Measurements from ENCODE around the gene SYT11. TPM values are rescaled to one million over a fixed set of nuclear protein-coding genes. Genes with fewer than 3 reads are reported as not detected.

SYT11 gene
- total RNA-seq, 1 experiment from 2014 or later, result 6.1 TPM

DNA sequence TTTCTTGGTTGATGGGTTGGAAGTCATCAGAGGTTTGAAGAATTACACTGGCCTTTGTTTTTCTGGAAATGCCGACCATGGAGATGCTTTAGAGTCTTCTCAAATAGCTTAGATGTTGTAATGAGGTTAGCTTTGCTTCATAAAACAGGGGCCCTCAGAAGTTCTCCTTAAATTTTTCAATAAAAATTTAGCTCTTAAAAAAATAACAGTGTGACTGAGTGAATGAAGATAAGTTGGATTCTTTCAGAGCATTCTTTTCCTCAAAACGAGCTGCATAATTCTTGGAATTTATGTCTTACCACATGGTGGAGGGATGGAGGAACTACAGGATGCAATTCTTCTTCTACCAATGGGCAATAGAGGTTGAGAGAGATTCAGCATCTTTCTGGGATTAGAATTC, 23.4 kb downstream of the SYT11 start:
- Mint-ChIP-seq H3K27me3 (ENCODE audit: low read depth) (no peaks in the 10 kb centered on the region), H3K4me3 (no peak overlapping the region), H3K36me3 (no peaks in the 10 kb centered on the region), H3K4me1 (0 out of 2 replicates have a peak, but pooled peaks cover 5% of the 10 kb centered on the region), H3K9me3 (no peaks in the 10 kb centered on the region), H3K27ac (no peak overlapping the region)
- ATAC-seq (no peak), DNase-seq (ENCODE audit: low spot score) (no peak)
- no peak for TF ChIP-seq ELF4 (CRISPR knock-in tag; IDR thresholded peaks at IDR 0.05; ENCODE audit: low read depth)
- no peak for TF ChIP-seq ZBTB21 (CRISPR knock-in tag; IDR thresholded peaks at IDR 0.05; ENCODE audit: borderline replicate concordance)
- TF ChIP-seq, protein P1, sequence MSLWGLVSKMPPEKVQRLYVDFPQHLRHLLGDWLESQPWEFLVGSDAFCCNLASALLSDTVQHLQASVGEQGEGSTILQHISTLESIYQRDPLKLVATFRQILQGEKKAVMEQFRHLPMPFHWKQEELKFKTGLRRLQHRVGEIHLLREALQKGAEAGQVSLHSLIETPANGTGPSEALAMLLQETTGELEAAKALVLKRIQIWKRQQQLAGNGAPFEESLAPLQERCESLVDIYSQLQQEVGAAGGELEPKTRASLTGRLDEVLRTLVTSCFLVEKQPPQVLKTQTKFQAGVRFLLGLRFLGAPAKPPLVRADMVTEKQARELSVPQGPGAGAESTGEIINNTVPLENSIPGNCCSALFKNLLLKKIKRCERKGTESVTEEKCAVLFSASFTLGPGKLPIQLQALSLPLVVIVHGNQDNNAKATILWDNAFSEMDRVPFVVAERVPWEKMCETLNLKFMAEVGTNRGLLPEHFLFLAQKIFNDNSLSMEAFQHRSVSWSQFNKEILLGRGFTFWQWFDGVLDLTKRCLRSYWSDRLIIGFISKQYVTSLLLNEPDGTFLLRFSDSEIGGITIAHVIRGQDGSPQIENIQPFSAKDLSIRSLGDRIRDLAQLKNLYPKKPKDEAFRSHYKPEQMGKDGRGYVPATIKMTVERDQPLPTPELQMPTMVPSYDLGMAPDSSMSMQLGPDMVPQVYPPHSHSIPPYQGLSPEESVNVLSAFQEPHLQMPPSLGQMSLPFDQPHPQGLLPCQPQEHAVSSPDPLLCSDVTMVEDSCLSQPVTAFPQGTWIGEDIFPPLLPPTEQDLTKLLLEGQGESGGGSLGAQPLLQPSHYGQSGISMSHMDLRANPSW (CRISPR knock-in tag; conservative IDR thresholded peaks at IDR 0.05; ENCODE audit: low read depth), result no peak
- TF ChIP-seq JUN (CRISPR knock-in tag; IDR thresholded peaks at IDR 0.05), result no peak
- TF ChIP-seq TP53 (CRISPR knock-in tag; IDR thresholded peaks at IDR 0.05), result no peak
- no peak for TF ChIP-seq FOXK1 (CRISPR knock-in tag; IDR thresholded peaks at IDR 0.05)
- TF ChIP-seq CREB1 (CRISPR knock-in tag; IDR thresholded peaks at IDR 0.05), result no peak
- TF ChIP-seq, protein P2, sequence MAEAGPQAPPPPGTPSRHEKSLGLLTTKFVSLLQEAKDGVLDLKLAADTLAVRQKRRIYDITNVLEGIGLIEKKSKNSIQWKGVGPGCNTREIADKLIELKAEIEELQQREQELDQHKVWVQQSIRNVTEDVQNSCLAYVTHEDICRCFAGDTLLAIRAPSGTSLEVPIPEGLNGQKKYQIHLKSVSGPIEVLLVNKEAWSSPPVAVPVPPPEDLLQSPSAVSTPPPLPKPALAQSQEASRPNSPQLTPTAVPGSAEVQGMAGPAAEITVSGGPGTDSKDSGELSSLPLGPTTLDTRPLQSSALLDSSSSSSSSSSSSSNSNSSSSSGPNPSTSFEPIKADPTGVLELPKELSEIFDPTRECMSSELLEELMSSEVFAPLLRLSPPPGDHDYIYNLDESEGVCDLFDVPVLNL (CRISPR knock-in tag; IDR thresholded peaks at IDR 0.05; ENCODE audit: borderline replicate concordance, low read depth), result no peak
- TF ChIP-seq, protein P3, sequence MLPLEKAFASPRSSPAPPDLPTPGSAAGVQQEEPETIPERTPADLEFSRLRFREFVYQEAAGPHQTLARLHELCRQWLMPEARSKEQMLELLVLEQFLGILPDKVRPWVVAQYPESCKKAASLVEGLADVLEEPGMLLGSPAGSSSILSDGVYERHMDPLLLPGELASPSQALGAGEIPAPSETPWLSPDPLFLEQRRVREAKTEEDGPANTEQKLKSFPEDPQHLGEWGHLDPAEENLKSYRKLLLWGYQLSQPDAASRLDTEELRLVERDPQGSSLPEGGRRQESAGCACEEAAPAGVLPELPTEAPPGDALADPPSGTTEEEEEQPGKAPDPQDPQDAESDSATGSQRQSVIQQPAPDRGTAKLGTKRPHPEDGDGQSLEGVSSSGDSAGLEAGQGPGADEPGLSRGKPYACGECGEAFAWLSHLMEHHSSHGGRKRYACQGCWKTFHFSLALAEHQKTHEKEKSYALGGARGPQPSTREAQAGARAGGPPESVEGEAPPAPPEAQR (CRISPR knock-in tag; IDR thresholded peaks at IDR 0.05), result no peak
- TF ChIP-seq MXD4 (CRISPR knock-in tag; IDR thresholded peaks at IDR 0.05; ENCODE audit: borderline replicate concordance), result no peak
- no peak for TF ChIP-seq SOX15 (CRISPR knock-in tag; IDR thresholded peaks at IDR 0.05)
- no peak for TF ChIP-seq ETV6 (CRISPR knock-in tag; IDR thresholded peaks at IDR 0.05)
- TF ChIP-seq, protein P4, sequence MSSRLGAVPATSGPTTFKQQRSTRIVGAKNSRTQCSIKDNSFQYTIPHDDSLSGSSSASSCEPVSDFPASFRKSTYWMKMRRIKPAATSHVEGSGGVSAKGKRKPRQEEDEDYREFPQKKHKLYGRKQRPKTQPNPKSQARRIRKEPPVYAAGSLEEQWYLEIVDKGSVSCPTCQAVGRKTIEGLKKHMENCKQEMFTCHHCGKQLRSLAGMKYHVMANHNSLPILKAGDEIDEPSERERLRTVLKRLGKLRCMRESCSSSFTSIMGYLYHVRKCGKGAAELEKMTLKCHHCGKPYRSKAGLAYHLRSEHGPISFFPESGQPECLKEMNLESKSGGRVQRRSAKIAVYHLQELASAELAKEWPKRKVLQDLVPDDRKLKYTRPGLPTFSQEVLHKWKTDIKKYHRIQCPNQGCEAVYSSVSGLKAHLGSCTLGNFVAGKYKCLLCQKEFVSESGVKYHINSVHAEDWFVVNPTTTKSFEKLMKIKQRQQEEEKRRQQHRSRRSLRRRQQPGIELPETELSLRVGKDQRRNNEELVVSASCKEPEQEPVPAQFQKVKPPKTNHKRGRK (CRISPR knock-in tag; IDR thresholded peaks at IDR 0.05; ENCODE audit: borderline replicate concordance), result no peak
- TF ChIP-seq RELA (CRISPR knock-in tag; IDR thresholded peaks at IDR 0.05; ENCODE audit: borderline replicate concordance), result no peak
- no peak for TF ChIP-seq ZNF121 (CRISPR knock-in tag; IDR thresholded peaks at IDR 0.05)
- no peak for TF ChIP-seq ZNF317 (CRISPR knock-in tag; IDR thresholded peaks at IDR 0.05; ENCODE audit: borderline replicate concordance, low read depth)
- TF ChIP-seq, protein P5, sequence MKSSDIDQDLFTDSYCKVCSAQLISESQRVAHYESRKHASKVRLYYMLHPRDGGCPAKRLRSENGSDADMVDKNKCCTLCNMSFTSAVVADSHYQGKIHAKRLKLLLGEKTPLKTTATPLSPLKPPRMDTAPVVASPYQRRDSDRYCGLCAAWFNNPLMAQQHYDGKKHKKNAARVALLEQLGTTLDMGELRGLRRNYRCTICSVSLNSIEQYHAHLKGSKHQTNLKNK (CRISPR knock-in tag; IDR thresholded peaks at IDR 0.05), result no peak
- POLR2A ChIA-PET, result no interaction called here
- CTCF ChIA-PET, result interaction anchor here (1.0 to 1.7 kb wide), 2 partner anchors 23 to 96 kb away, joined by 4 read pairs; partner anchors contain the start of genes ARHGEF2 and SYT11
